ENCODE results near the gene INO80E. TPM values are rescaled to one million over a fixed set of nuclear protein-coding genes. Genes with fewer than 3 reads are reported as not detected.

Gene INO80E
- total and polyA plus RNA-seq, 4 donors: 8.0 to 24.8 (median 17.2) TPM

GRCh38 chr16:29994600-29995323, 1.3 kb upstream of the INO80E start (continued):
- TF ChIP-seq ZBTB33 (IDR thresholded peaks at IDR 0.05) (no peak), SP1 (IDR thresholded peaks at IDR 0.05) (no peak)

- TF ChIP-seq RAD21 (IDR thresholded peaks at IDR 0.05): no peak
- TF ChIP-seq YY1 (IDR thresholded peaks at IDR 0.05): no peak
- no peak for TF ChIP-seq FOXA2 (IDR thresholded peaks at IDR 0.05)
- TF ChIP-seq RXRA (IDR thresholded peaks at IDR 0.05): no peak
- peak; percentile 58 for TF ChIP-seq MAX (IDR thresholded peaks at IDR 0.05)
- TF ChIP-seq ZBTB33 (IDR thresholded peaks at IDR 0.05): peak; percentile 68
- no peak for TF ChIP-seq GABPA (IDR thresholded peaks at IDR 0.05 in 1 of 2, conservative IDR thresholded peaks at IDR 0.05 in 1 of 2)
- no peak for TF ChIP-seq ATF3 (IDR thresholded peaks at IDR 0.05)
- TF ChIP-seq CTCF (IDR thresholded peaks at IDR 0.05; ENCODE audit: low read depth, low read length, missing input control): no peak
- Histone ChIP-seq H3K9ac (ENCODE audit: low read depth in 1 of 2, low read length in 2 of 2) (peak within 1 kb of the TSS; percentile 99 to 100), H3K9me3 (ENCODE audit: control insufficient read depth in 4 of 4, low read length in 3 of 4) (no peaks in the 10 kb centered on the region), H3K27ac (ENCODE audit: low read depth in 1 of 2, low read length in 2 of 2) (peak within 1 kb of the TSS; percentile 99 to 100), H3K4me1 (ENCODE audit: control insufficient read depth in 4 of 4, insufficient read depth in 4 of 4, low read length in 3 of 4) (peaks cover 2 to 26% (median 18%) of the 10 kb centered on the region in 4 donors), H3K36me3 (ENCODE audit: control insufficient read depth in 4 of 4, insufficient read depth in 3 of 4, low read depth in 1 of 4, low read length in 3 of 4) (peaks cover 0 to 27% (median 11%) of the 10 kb centered on the region in 4 donors), H3K27me3 (ENCODE audit: control insufficient read depth in 4 of 4, insufficient read depth in 4 of 4, low read length in 3 of 4) (no peaks in the 10 kb centered on the region), H3K4me3 (ENCODE audit: low read depth in 1 of 3, low read length in 3 of 3) (peak within 1 kb of the TSS; percentile 65 to 98 (median 74))
- under 1% methylated on average over 53 of the region's 53 CpGs for WGBS
- peak; percentile 87 for DNase-seq (ENCODE audit: low spot score)
Measured at GRCh38 chr16:29995324-29995910, 624 bp upstream of the INO80E start, which contains the start of gene HIRIP3. Gene HIRIP3, minus strand, starts transcription at chr16:29995617. Its CDS starts 12 bp downstream, at chr16:29995605.

GRCh38 chr16:29996766-29997250, 767 bp downstream of the INO80E start:
- Histone ChIP-seq H3K36me3 (ENCODE audit: control insufficient read depth in 4 of 4, insufficient read depth in 3 of 4, low read depth in 1 of 4, low read length in 3 of 4) (peaks cover 0 to 22% (median 8%) of the 10 kb centered on the region in 4 donors), H3K27ac (ENCODE audit: low read depth in 1 of 2, low read length in 2 of 2) (no peak overlapping the region)
- DNase-seq (ENCODE audit: low spot score): no peak
- TF ChIP-seq RAD21 (IDR thresholded peaks at IDR 0.05) (no peak), ATF3 (IDR thresholded peaks at IDR 0.05) (no peak), TAF1 (conservative IDR thresholded peaks at IDR 0.05) (no peak), MAX (IDR thresholded peaks at IDR 0.05) (no peak), EGR1 (IDR thresholded peaks at IDR 0.05; ENCODE audit: low read depth in 2 of 2) (no peak), GABPA (IDR thresholded peaks at IDR 0.05 in 1 of 2, conservative IDR thresholded peaks at IDR 0.05 in 1 of 2) (no peak), JUND (IDR thresholded peaks at IDR 0.05) (no peak), NR2F2 (IDR thresholded peaks at IDR 0.05) (no peak), RXRA (IDR thresholded peaks at IDR 0.05) (no peak), HNF4A (conservative IDR thresholded peaks at IDR 0.05) (no peak), FOXA2 (IDR thresholded peaks at IDR 0.05) (no peak), ZBTB33 (IDR thresholded peaks at IDR 0.05) (no peak)

More at GRCh38 chr16:29996766-29997250, 767 bp downstream of the INO80E start:
- peaks cover 2 to 26% (median 18%) of the 10 kb centered on the region in 4 donors for H3K4me1 ChIP-seq (ENCODE audit: control insufficient read depth in 4 of 4, insufficient read depth in 4 of 4, low read length in 3 of 4)
- H3K4me3 ChIP-seq (ENCODE audit: low read depth in 1 of 3, low read length in 3 of 3): peak overlapping the region; percentile 65 to 98 (median 74)
- no peaks in the 10 kb centered on the region for H3K9me3 ChIP-seq (ENCODE audit: control insufficient read depth in 4 of 4, low read length in 3 of 4)
- H3K27me3 ChIP-seq (ENCODE audit: control insufficient read depth in 4 of 4, insufficient read depth in 4 of 4, low read length in 3 of 4): no peaks in the 10 kb centered on the region
- WGBS: 28% methylated on average over 9 of the region's 9 CpGs
- H3K9ac ChIP-seq (ENCODE audit: low read depth in 1 of 2, low read length in 2 of 2): peak overlapping the region; percentile 40 to 85

Data from liver (tissue), 9 donors.